Breast epithelium (tissue), 4 donors: ENCODE measurements around the gene CIAO2B. TPM values are rescaled to one million over a fixed set of nuclear protein-coding genes. Genes with fewer than 3 reads are reported as not detected.

Experiments used
- DNase-seq, 2 donors: peaks; one replicate each; pipeline ENCODE4 v3.0.0-alpha.2; 2019; ENCODE audit warnings: low spot score in 2 of 2
- H3K27ac ChIP-seq, 2 donors: fragments of 200-600 bp; sonication (generic) in 1 of 2; one replicate each; pipeline ENCODE4 v1.5.1; 2016 to 2019; ENCODE audit warnings: mild to moderate bottlenecking in 1 of 2
- H3K27me3 ChIP-seq, 2 donors: fragments of 200-600 bp; sonication (generic) in 1 of 2; one replicate each; pipeline versions ENCODE4 v1.5.1 to v1.6.0; 2017 to 2019; ENCODE audit warnings: control low read depth in 1 of 2, mild to moderate bottlenecking in 1 of 2
- H3K36me3 ChIP-seq: fragments of 200-600 bp; one replicate; pipeline ENCODE4 v1.5.1; 2019
- H3K4me1 ChIP-seq, 2 donors: fragments of 200-600 bp; sonication (generic); one replicate each; pipeline ENCODE4 v1.5.1; 2016 to 2019; ENCODE audit warnings: control low read depth in 1 of 2
- H3K4me3 ChIP-seq, 3 donors: fragments of 200-600 bp; sonication (generic); 1 replicate in 2 of 3; 2 replicates in 1 of 3; pipeline ENCODE4 v1.5.1; 2016 to 2019; ENCODE audit warnings: mild to moderate bottlenecking in 3 of 3, moderate library complexity in 2 of 3
- H3K9me3 ChIP-seq, 2 donors: fragments of 200-600 bp; sonication (generic) in 1 of 2; one replicate each; pipeline ENCODE4 v1.5.1; 2016 to 2019; ENCODE audit warnings: control low read depth in 1 of 2
- CTCF ChIP-seq, 3 donors: fragments of 450-650 bp; IDR thresholded peaks; one replicate each; pipeline ENCODE4 v1.5.1; 2016 to 2017; ENCODE audit warnings: antibody characterized with exemption in 3 of 3, mild to moderate bottlenecking in 3 of 3, moderate library complexity in 3 of 3
- POLR2A ChIP-seq: fragments of 450-650 bp; IDR thresholded peaks from one replicate; pipeline ENCODE4 v1.6.1; 2016; ENCODE audit warnings: antibody characterized with exemption, mild to moderate bottlenecking, moderate library complexity
- POLR2AphosphoS5 ChIP-seq, 3 donors: sonication (generic); formaldehyde crosslinking; IDR thresholded peaks; one replicate each; pipeline ENCODE4 v1.6.1; 2017; ENCODE audit warnings: antibody characterized with exemption in 3 of 3
- intact Hi-C: fragments of 100-400 bp; cut with DNase I; formaldehyde crosslinking; loops from one replicate; pipeline ENCODE4 v1.15.1; 2023; ENCODE audit warnings: low total_unique reads
- total RNA-seq, 3 donors: library from RNA; depleted of rRNA; stranded (reverse); fragments of >200 nt; gene quantifications; one replicate each; pipeline ENCODE4 v1.1.0, GENCODE V29; 2016

The CIAO2B gene
- 10 to 100 TPM; 45.7 to 77.3 (median 65.4) TPM for total RNA-seq

- Histone ChIP-seq H3K27me3 (no peaks in the 10 kb centered on the region), H3K9me3 (no peaks in the 10 kb centered on the region), H3K4me3 (peak within 1 kb of the TSS; percentile 89 to 99 (median 90)), H3K4me1 (peaks cover 11 to 21% of the 10 kb centered on the region in 2 donors), H3K27ac (peak within 1 kb of the TSS; percentile 94 to 95), H3K36me3 (no peaks in the 10 kb centered on the region)
- TF ChIP-seq POLR2A (peak; percentile 68), CTCF (IDR thresholded peaks at IDR 0.05) (no peak), POLR2AphosphoS5 (IDR thresholded peaks at IDR 0.05) (peak; percentile 96 to 97 (median 97))
- intact Hi-C loops: no loop called here
- DNase-seq: peak; percentile 80 to 87
Observed at GRCh38 chr16:66934138-66934838, at the start of gene CIAO2B. TSS of gene CIAO2B (minus strand) at chr16:66934402. CDS start at chr16:66934364, 38 bp downstream.

- DNase-seq: no peak
- no peaks in the 10 kb centered on the region for H3K27me3 ChIP-seq
- no peak overlapping the region for H3K4me3 ChIP-seq
- no peaks in the 10 kb centered on the region for H3K36me3 ChIP-seq
- intact Hi-C loops: no loop called here
- no peaks in the 10 kb centered on the region for H3K9me3 ChIP-seq
- H3K27ac ChIP-seq: no peak overlapping the region
- no peaks in the 10 kb centered on the region for H3K4me1 ChIP-seq
- no peak for TF ChIP-seq POLR2AphosphoS5 (IDR thresholded peaks at IDR 0.05)
- no peak for TF ChIP-seq POLR2A
- TF ChIP-seq CTCF (IDR thresholded peaks at IDR 0.05): no peak
Observed at GRCh38 chr16:66983033-66983432, 48.8 kb upstream of the CIAO2B start.

GRCh38 chr16:66979011-66979717 lies 45.0 kb upstream of the CIAO2B start:
- no peak for DNase-seq
- TF ChIP-seq POLR2AphosphoS5 (IDR thresholded peaks at IDR 0.05) (no peak), CTCF (IDR thresholded peaks at IDR 0.05) (no peak), POLR2A (no peak)
- Histone ChIP-seq H3K9me3 (no peaks in the 10 kb centered on the region), H3K36me3 (no peaks in the 10 kb centered on the region), H3K27ac (peak overlapping the region in 1 of 2 donors; percentile 48), H3K4me1 (no peaks in the 10 kb centered on the region), H3K4me3 (no peak overlapping the region), H3K27me3 (no peaks in the 10 kb centered on the region)
- intact Hi-C loops: no loop called here

- peak; percentile 79 to 92 for DNase-seq
- Histone ChIP-seq H3K27ac (no peak overlapping the region), H3K4me3 (no peak overlapping the region), H3K36me3 (no peaks in the 10 kb centered on the region), H3K4me1 (no peaks in the 10 kb centered on the region), H3K27me3 (no peaks in the 10 kb centered on the region), H3K9me3 (no peaks in the 10 kb centered on the region)
- TF ChIP-seq POLR2AphosphoS5 (IDR thresholded peaks at IDR 0.05) (peak in 2 of 3 donors; percentile 23 to 47), POLR2A (no peak), CTCF (IDR thresholded peaks at IDR 0.05) (peak; percentile 97 to 98 (median 98))
- intact Hi-C loops: no loop called here
Observed at GRCh38 chr16:66977341-66978113, 43.3 kb upstream of the CIAO2B start.
